Neutrophil (primary cell): ENCODE data around the gene PLEKHG3.

ENCODE experiments used
- H3K27ac ChIP-seq: fragments of 200-600 bp; sonication (generic); 2 replicates; pipeline ENCODE4 v1.5.1; 2016; ENCODE audit warnings: mild to moderate bottlenecking, moderate library complexity
- H3K27me3 ChIP-seq: fragments of 200-600 bp; sonication (generic); 2 replicates; pipeline ENCODE4 v1.6.0; 2016; ENCODE audit warnings: mild to moderate bottlenecking
- H3K36me3 ChIP-seq: fragments of 200-600 bp; sonication (generic); 2 replicates; pipeline ENCODE4 v1.5.1; 2017
- H3K4me1 ChIP-seq, 2 experiments: fragments of 200-600 bp in 1 of 2; sonication (generic) in 1 of 2; 1 replicate in 1 of 2; 2 replicates in 1 of 2; pipeline versions ENCODE4 v1.5.1 to v1.6.1; 2013 to 2016; ENCODE audit warnings: low read depth in 1 of 2, low read length in 1 of 2, mild to moderate bottlenecking in 1 of 2, moderate library complexity in 1 of 2; ENCODE audit not compliant: control insufficient read depth in 1 of 2, insufficient read depth in 1 of 2
- H3K4me3 ChIP-seq, 2 experiments: fragments of 200-600 bp in 1 of 2; sonication (generic) in 1 of 2; 1 replicate in 1 of 2; 2 replicates in 1 of 2; pipeline ENCODE4 v1.5.1; 2013 to 2016; ENCODE audit warnings: low read depth in 1 of 2, low read length in 1 of 2, mild to moderate bottlenecking in 1 of 2, moderate library complexity in 1 of 2
- H3K9me3 ChIP-seq: fragments of 200-600 bp; sonication (generic); 2 replicates; pipeline ENCODE4 v1.5.1; 2016
- TF ChIP-seq, protein P1 (sequence below): fragments of 200-600 bp; sonication (generic); IDR thresholded peaks from 2 replicates; pipeline ENCODE4 v1.5.1; 2016; ENCODE audit warnings: antibody characterized with exemption

Gene PLEKHG3

DNA sequence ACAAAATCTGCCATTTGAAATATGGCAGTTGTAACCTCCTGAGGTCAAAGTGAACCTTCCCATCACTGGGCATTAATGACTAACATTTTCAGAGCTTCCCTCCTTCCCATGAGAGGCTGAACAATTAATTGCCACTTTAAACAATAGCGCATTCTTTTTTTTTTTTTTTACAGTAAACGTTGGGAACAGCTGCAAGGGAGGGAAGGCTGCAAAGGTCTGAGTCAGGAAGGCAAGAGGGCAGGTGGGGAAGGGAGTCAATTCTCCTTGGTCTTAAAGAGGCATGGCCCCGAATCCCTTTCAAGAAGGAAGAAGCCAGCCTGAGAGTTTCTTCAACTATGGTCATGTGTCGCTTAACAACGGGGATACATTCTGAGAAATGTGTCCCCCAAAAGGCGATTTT, 41.0 kb upstream of the PLEKHG3 start:
- Histone ChIP-seq H3K9me3 (no peaks in the 10 kb centered on the region), H3K27ac (no peak overlapping the region), H3K36me3 (no peaks in the 10 kb centered on the region), H3K4me1 (peaks cover 5 to 8% of the 10 kb centered on the region in 2 experiments), H3K27me3 (peaks cover 31% of the 10 kb centered on the region), H3K4me3 (no peak overlapping the region)
- TF ChIP-seq, protein P1, sequence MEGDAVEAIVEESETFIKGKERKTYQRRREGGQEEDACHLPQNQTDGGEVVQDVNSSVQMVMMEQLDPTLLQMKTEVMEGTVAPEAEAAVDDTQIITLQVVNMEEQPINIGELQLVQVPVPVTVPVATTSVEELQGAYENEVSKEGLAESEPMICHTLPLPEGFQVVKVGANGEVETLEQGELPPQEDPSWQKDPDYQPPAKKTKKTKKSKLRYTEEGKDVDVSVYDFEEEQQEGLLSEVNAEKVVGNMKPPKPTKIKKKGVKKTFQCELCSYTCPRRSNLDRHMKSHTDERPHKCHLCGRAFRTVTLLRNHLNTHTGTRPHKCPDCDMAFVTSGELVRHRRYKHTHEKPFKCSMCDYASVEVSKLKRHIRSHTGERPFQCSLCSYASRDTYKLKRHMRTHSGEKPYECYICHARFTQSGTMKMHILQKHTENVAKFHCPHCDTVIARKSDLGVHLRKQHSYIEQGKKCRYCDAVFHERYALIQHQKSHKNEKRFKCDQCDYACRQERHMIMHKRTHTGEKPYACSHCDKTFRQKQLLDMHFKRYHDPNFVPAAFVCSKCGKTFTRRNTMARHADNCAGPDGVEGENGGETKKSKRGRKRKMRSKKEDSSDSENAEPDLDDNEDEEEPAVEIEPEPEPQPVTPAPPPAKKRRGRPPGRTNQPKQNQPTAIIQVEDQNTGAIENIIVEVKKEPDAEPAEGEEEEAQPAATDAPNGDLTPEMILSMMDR = no peak

DNA sequence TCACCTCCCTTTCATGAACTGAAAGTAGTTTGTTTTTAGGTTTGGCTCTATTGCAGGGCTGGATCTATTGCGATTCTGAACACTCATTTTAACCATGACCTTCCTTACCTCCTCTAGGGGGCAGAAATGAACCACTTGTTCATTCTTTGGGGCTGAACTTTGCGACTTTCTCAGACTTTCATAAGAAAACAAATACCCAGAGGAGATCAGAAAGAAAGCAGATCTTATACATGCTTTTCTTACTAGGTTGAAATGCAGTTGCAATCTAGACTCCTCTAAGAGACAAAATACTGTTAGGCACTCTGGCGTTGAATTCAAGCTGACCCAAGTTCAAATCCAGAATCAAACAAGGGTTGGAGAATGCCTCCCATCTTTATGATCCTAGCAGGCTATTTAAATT, 32.6 kb upstream of the PLEKHG3 start:
- TF ChIP-seq, protein P1 = peak; percentile 74
- H3K9me3 ChIP-seq = no peaks in the 10 kb centered on the region
- H3K27ac ChIP-seq = peak overlapping the region; percentile 97
- no peaks in the 10 kb centered on the region for H3K27me3 ChIP-seq
- no peak overlapping the region for H3K4me3 ChIP-seq
- peaks cover 52 to 53% of the 10 kb centered on the region in 2 experiments for H3K4me1 ChIP-seq
- no peaks in the 10 kb centered on the region for H3K36me3 ChIP-seq

DNA sequence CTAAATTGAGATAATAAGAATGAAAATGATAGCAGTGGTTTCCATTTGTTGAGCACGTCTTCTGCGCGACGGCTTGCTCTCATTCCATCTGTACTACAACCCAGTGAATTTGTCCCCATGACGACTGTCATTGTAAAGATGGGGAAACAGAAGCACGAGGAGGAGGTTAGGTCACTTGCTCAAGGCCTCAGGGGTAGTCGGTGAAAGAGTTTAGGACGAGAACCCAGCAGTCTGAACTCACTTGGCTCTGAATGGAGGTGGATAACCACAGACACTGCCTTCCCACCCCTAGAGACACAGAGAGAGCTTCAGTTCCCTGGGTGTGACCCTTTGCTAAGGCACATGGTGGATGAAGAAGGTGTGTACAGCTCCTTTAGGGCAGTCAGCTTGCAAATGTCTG, 30.9 kb upstream of the PLEKHG3 start:
- TF ChIP-seq, protein P1 = no peak
- Histone ChIP-seq H3K9me3 (no peaks in the 10 kb centered on the region), H3K36me3 (no peaks in the 10 kb centered on the region), H3K27me3 (no peaks in the 10 kb centered on the region), H3K27ac (peak overlapping the region; percentile 97), H3K4me3 (peak overlapping the region; percentile 21 to 56), H3K4me1 (peaks cover 56 to 57% of the 10 kb centered on the region in 2 experiments)

DNA sequence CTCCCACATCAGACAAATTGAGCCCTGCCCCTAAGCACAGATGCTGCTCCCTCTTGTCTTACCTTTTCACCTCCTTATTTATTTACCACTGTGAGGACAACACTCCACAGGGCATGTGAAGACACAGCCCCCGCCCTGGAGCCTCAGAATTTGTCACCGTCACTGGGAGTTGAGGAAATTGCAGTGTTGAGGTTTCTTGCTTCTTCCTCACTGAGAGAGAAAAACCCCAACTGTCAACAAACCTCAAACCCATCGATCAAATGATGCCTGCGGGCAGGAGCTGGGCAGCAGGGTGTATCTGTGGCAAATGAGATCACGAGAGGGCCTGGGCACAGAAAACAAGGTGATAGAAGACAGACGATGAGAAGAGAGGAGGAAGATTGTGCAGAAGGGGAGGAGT, 30.5 kb upstream of the PLEKHG3 start:
- Histone ChIP-seq H3K9me3 (no peaks in the 10 kb centered on the region), H3K4me1 (peaks cover 56 to 57% of the 10 kb centered on the region in 2 experiments), H3K27me3 (no peaks in the 10 kb centered on the region), H3K4me3 (peak overlapping the region; percentile 21 to 56), H3K36me3 (no peaks in the 10 kb centered on the region), H3K27ac (peak overlapping the region; percentile 97)
- TF ChIP-seq, protein P1 = peak; percentile 37

DNA sequence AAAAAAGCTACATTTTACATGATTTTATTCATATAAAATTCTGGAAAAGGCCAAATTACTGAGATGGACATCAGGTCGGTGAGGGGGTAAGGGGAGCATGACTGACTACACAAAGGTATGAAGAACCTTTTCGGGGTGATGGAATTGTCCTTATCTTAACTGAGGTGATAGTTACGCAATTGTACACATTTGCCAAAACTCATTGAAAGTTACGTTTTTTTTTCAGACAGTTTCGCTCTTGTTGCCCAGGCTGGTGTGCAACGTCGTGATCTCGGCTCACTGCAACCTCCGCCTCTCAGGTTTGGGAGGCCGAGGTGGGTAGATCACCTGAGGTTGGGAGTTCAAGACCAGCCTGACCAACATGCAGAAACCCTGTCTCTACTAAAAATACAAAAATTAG, 29.4 kb upstream of the PLEKHG3 start:
- H3K4me3 ChIP-seq = peak overlapping the region; percentile 21 to 56
- no peaks in the 10 kb centered on the region for H3K27me3 ChIP-seq
- TF ChIP-seq, protein P1 = no peak
- H3K4me1 ChIP-seq = peaks cover 56 to 57% of the 10 kb centered on the region in 2 experiments
- H3K27ac ChIP-seq = peak overlapping the region; percentile 97
- no peaks in the 10 kb centered on the region for H3K36me3 ChIP-seq
- H3K9me3 ChIP-seq = no peaks in the 10 kb centered on the region

DNA sequence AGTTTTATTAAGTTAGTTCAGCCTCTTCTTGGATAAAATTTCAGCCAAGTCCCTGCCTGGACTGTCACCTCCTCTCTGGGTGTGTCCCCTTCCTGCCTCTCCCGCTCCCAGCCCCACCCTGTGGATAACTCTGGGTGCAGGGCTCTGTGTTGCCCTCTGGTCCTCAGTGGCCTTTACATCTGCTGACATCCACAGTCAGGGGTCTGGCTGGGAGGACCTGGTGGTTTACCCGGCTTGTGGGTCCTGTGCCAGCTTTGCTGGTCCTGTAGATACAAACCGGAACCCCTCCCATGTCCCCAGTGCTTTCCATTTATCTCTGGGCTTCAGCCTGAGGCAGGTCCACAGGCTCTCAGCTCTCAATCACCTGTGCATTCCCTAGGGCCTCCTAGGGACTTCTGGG, 28.9 kb upstream of the PLEKHG3 start:
- Histone ChIP-seq H3K4me3 (peak overlapping the region in 1 of 2 experiments; percentile 56), H3K4me1 (peaks cover 57 to 58% of the 10 kb centered on the region in 2 experiments), H3K27me3 (no peaks in the 10 kb centered on the region), H3K9me3 (no peaks in the 10 kb centered on the region), H3K36me3 (no peaks in the 10 kb centered on the region), H3K27ac (peak overlapping the region; percentile 97)
- TF ChIP-seq, protein P1 = no peak
